LNCaP clone FGC (cell line): ENCODE results near the gene CBX1.
"Not testable (repeated sequence)": the region's sequence is repeated elsewhere in the genome, so short reads cannot be mapped to it uniquely, and the experiment has no call there.

ENCODE experiments used
- DNase-seq: peaks from one replicate; pipeline ENCODE4 v3.0.0-alpha.2; 2011; ENCODE audit warnings: low read depth
- H3K4me3 ChIP-seq: 2 replicates; pipeline ENCODE4 v1.5.1; 2011; ENCODE audit warnings: mild to moderate bottlenecking, low read depth, low read length, control low read depth
- CTCF ChIP-seq: IDR thresholded peaks from 2 replicates; pipeline ENCODE4 v1.5.1; 2012; ENCODE audit warnings: mild to moderate bottlenecking; ENCODE audit not compliant: control insufficient read depth, insufficient read depth; ENCODE audit errors: extremely low read depth

The CBX1 gene

GRCh38 chr17:48071654-48072053 lies 29.6 kb downstream of the CBX1 start:
- no peak overlapping the region for H3K4me3 ChIP-seq
- no peak for DNase-seq
- no peak for TF ChIP-seq CTCF

GRCh38 chr17:48070195-48070594 lies 31.1 kb downstream of the CBX1 start:
- H3K4me3 ChIP-seq, result no peak overlapping the region
- no peak for TF ChIP-seq CTCF
- no peak for DNase-seq

GRCh38 chr17:48068491-48068961 lies 32.8 kb downstream of the CBX1 start:
- no peak overlapping the region for H3K4me3 ChIP-seq
- DNase-seq, result no peak
- 0 out of 2 replicates have a peak, but pooled peaks have one; percentile 20 for TF ChIP-seq CTCF

GRCh38 chr17:48067808-48068207 lies 33.5 kb downstream of the CBX1 start:
- not testable (repeated sequence) for H3K4me3 ChIP-seq
- peak; percentile 62 for DNase-seq

- no peak for TF ChIP-seq CTCF
- no peak for DNase-seq
- no peak overlapping the region for H3K4me3 ChIP-seq
These were observed 34.0 kb downstream of the CBX1 start for GRCh38 chr17:48067245-48067644.

GRCh38 chr17:48066656-48067055 lies 34.6 kb downstream of the CBX1 start:
- no peak overlapping the region for H3K4me3 ChIP-seq
- no peak for DNase-seq
- TF ChIP-seq CTCF, result no peak

- DNase-seq, result no peak
- TF ChIP-seq CTCF, result no peak
These were observed 35.1 kb downstream of the CBX1 start for GRCh38 chr17:48066192-48066591.

More at GRCh38 chr17:48066192-48066591, 35.1 kb downstream of the CBX1 start:
- H3K4me3 ChIP-seq, result no peak overlapping the region
